HEK293 (cell line): ENCODE results near the gene XIAP.

Source experiments
- EGR2 ChIP-seq: fragments of 450-650 bp; formaldehyde crosslinking; IDR thresholded peaks from 2 replicates; pipeline ENCODE4 v1.5.1; 2016; ENCODE audit warnings: low read depth, missing biosample characterization, missing genetic modification characterization
- KLF7 ChIP-seq: fragments of 450-650 bp; formaldehyde crosslinking; IDR thresholded peaks from 2 replicates; pipeline ENCODE4 v1.5.1; 2016; ENCODE audit warnings: missing biosample characterization, missing genetic modification characterization, borderline replicate concordance
- PRDM4 ChIP-seq: fragments of 450-650 bp; formaldehyde crosslinking; IDR thresholded peaks from 2 replicates; pipeline ENCODE4 v1.5.1; 2017; ENCODE audit warnings: missing biosample characterization, missing genetic modification characterization
- PRDM6 ChIP-seq: fragments of 450-650 bp; formaldehyde crosslinking; IDR thresholded peaks from 2 replicates; pipeline ENCODE4 v1.5.1; 2017; ENCODE audit warnings: missing biosample characterization, missing genetic modification characterization
- SCRT1 ChIP-seq: fragments of 450-650 bp; formaldehyde crosslinking; IDR thresholded peaks from 2 replicates; pipeline ENCODE4 v1.5.1; 2016; ENCODE audit warnings: missing biosample characterization, missing genetic modification characterization, borderline replicate concordance
- SP7 ChIP-seq: fragments of 450-650 bp; formaldehyde crosslinking; IDR thresholded peaks from 2 replicates; pipeline ENCODE4 v1.5.1; 2016; ENCODE audit warnings: missing biosample characterization, missing genetic modification characterization
- ZBTB48 ChIP-seq: fragments of 450-650 bp; formaldehyde crosslinking; IDR thresholded peaks from 2 replicates; pipeline ENCODE4 v1.5.1; 2016; ENCODE audit warnings: missing biosample characterization, missing genetic modification characterization
- ZNF112 ChIP-seq: fragments of 450-650 bp; formaldehyde crosslinking; IDR thresholded peaks from 2 replicates; pipeline ENCODE4 v1.5.0; 2017; ENCODE audit warnings: missing biosample characterization, missing genetic modification characterization
- ZNF16 ChIP-seq: fragments of 450-650 bp; formaldehyde crosslinking; IDR thresholded peaks from 2 replicates; pipeline ENCODE4 v1.5.1; 2016; ENCODE audit warnings: low read depth, missing biosample characterization, missing genetic modification characterization
- ZNF24 ChIP-seq: fragments of 450-650 bp; formaldehyde crosslinking; IDR thresholded peaks from 2 replicates; pipeline ENCODE4 v1.5.1; 2016; ENCODE audit warnings: missing biosample characterization, missing genetic modification characterization
- ZNF324 ChIP-seq: fragments of 450-650 bp; formaldehyde crosslinking; IDR thresholded peaks from 2 replicates; pipeline ENCODE4 v1.5.1; 2016; ENCODE audit warnings: missing biosample characterization, missing genetic modification characterization
- ZNF394 ChIP-seq: fragments of 450-650 bp; formaldehyde crosslinking; IDR thresholded peaks from 2 replicates; pipeline ENCODE4 v1.5.1; 2016; ENCODE audit warnings: missing biosample characterization, missing genetic modification characterization, mild to moderate bottlenecking, moderate library complexity, borderline replicate concordance
- ZNF398 ChIP-seq: fragments of 450-650 bp; formaldehyde crosslinking; IDR thresholded peaks from 2 replicates; pipeline ENCODE4 v1.5.1; 2017; ENCODE audit warnings: missing biosample characterization, missing genetic modification characterization
- ZNF404 ChIP-seq: fragments of 450-650 bp; formaldehyde crosslinking; IDR thresholded peaks from 2 replicates; pipeline ENCODE4 v1.5.1; 2017; ENCODE audit warnings: missing biosample characterization, missing genetic modification characterization
- ZNF518A ChIP-seq: fragments of 450-650 bp; formaldehyde crosslinking; conservative IDR thresholded peaks from 2 replicates; pipeline ENCODE4 v1.5.1; 2016; ENCODE audit warnings: low read depth, missing biosample characterization, missing genetic modification characterization
- ZNF670 ChIP-seq: fragments of 450-650 bp; formaldehyde crosslinking; IDR thresholded peaks from 2 replicates; pipeline ENCODE4 v1.5.1; 2016; ENCODE audit warnings: missing biosample characterization, missing genetic modification characterization, low read depth
- TF ChIP-seq, protein P1 (sequence below): fragments of 450-650 bp; formaldehyde crosslinking; IDR thresholded peaks from 2 replicates; pipeline ENCODE4 v1.5.1; 2016; ENCODE audit warnings: missing biosample characterization, missing genetic modification characterization
- TF ChIP-seq, protein P2 (sequence below): fragments of 450-650 bp; IDR thresholded peaks from 2 replicates; pipeline ENCODE4 v1.5.1; 2018; ENCODE audit warnings: missing biosample characterization, missing genetic modification characterization

XIAP gene

DNA sequence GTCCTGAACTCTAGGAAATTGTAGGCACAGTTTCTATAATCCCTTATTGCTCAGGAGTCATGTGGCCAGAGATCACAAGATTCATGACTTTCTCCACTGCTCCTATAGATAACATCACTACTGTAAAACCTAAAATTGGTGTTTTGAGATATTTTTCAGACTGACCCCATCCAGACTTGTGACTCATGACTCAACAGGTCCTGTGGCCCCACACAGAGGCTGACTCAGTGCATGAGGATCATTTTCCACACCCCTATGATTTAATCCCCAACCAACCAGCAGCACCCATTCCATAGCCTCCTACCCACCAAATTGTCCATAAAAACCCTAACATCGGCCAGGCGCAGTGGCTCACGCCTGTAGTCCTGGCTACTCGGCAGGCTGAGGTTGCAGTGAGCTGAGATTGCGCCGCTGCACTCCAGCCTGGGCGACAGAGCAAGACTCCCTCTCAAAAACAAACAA, 13.2 kb upstream of the XIAP start (continued):
- TF ChIP-seq ZNF518A (no peak), EGR2 (peak; percentile 28; the same call in 1 of the 2 replicates), ZNF394 (peak; percentile 36; the same call in 1 of the 2 replicates), ZNF404 (tag by site-specific recombination) (no peak), ZNF16 (no peak), ZNF24 (tag by site-specific recombination) (0 out of 2 replicates have a peak, but pooled peaks have one; percentile 22), PRDM6 (peak; percentile 96), PRDM4 (tag by site-specific recombination) (no peak), SP7 (peak; percentile 84), KLF7 (tag by site-specific recombination) (no peak), SCRT1 (tag by site-specific recombination) (peak; percentile 74; the same call in 1 of the 2 replicates), ZNF112 (tag by site-specific recombination) (no peak), ZNF398 (peak; percentile 39; the same call in 1 of the 2 replicates), ZNF670 (tag by site-specific recombination) (no peak), ZNF324 (tag by site-specific recombination) (no peak), ZBTB48 (tag by site-specific recombination) (peak; percentile 59; the same call in 1 of the 2 replicates)
- TF ChIP-seq, protein P1, sequence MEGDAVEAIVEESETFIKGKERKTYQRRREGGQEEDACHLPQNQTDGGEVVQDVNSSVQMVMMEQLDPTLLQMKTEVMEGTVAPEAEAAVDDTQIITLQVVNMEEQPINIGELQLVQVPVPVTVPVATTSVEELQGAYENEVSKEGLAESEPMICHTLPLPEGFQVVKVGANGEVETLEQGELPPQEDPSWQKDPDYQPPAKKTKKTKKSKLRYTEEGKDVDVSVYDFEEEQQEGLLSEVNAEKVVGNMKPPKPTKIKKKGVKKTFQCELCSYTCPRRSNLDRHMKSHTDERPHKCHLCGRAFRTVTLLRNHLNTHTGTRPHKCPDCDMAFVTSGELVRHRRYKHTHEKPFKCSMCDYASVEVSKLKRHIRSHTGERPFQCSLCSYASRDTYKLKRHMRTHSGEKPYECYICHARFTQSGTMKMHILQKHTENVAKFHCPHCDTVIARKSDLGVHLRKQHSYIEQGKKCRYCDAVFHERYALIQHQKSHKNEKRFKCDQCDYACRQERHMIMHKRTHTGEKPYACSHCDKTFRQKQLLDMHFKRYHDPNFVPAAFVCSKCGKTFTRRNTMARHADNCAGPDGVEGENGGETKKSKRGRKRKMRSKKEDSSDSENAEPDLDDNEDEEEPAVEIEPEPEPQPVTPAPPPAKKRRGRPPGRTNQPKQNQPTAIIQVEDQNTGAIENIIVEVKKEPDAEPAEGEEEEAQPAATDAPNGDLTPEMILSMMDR (tag by site-specific recombination), result no peak
- TF ChIP-seq, protein P2, sequence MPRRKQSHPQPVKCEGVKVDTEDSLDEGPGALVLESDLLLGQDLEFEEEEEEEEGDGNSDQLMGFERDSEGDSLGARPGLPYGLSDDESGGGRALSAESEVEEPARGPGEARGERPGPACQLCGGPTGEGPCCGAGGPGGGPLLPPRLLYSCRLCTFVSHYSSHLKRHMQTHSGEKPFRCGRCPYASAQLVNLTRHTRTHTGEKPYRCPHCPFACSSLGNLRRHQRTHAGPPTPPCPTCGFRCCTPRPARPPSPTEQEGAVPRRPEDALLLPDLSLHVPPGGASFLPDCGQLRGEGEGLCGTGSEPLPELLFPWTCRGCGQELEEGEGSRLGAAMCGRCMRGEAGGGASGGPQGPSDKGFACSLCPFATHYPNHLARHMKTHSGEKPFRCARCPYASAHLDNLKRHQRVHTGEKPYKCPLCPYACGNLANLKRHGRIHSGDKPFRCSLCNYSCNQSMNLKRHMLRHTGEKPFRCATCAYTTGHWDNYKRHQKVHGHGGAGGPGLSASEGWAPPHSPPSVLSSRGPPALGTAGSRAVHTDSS (tag by site-specific recombination), result no peak
